PFSK-1 (cell line): ENCODE results near the gene SEMA3E.

ENCODE experiments used
- FOXP2 ChIP-seq: optimal IDR thresholded peaks from 2 replicates; pipeline ENCODE3; 2011; ENCODE audit warnings: borderline replicate concordance, control low read depth, inconsistent platforms; ENCODE audit not compliant: insufficient read depth; ENCODE audit errors: extremely low read length, extremely low read depth
- POLR2AphosphoS5 ChIP-seq: IDR thresholded peaks from 2 replicates; pipeline ENCODE4 v1.6.1; 2012; ENCODE audit warnings: low read depth, mild to moderate bottlenecking, control low read depth, low read length, moderate library complexity
- SIN3A ChIP-seq: IDR thresholded peaks from 2 replicates; pipeline ENCODE4 v1.6.1; 2012; ENCODE audit warnings: mild to moderate bottlenecking, low read length, moderate library complexity, borderline replicate concordance; ENCODE audit not compliant: insufficient read depth
- TAF1 ChIP-seq: IDR thresholded peaks from 2 replicates; pipeline ENCODE4 v1.6.1; 2012; ENCODE audit warnings: low read length, control low read depth, borderline replicate concordance; ENCODE audit not compliant: insufficient read depth
- TF ChIP-seq, protein P1 (sequence below), 2 experiments: IDR thresholded peaks; 2 replicates each; pipeline versions ENCODE4 v1.6.1 to v1.8.0; 2011 to 2012; ENCODE audit warnings: low read depth in 2 of 2, low read length in 2 of 2, control low read depth in 1 of 2, inconsistent platforms in 1 of 2, mild to moderate bottlenecking in 1 of 2, moderate library complexity in 1 of 2; ENCODE audit not compliant: insufficient read depth in 1 of 2

DNA sequence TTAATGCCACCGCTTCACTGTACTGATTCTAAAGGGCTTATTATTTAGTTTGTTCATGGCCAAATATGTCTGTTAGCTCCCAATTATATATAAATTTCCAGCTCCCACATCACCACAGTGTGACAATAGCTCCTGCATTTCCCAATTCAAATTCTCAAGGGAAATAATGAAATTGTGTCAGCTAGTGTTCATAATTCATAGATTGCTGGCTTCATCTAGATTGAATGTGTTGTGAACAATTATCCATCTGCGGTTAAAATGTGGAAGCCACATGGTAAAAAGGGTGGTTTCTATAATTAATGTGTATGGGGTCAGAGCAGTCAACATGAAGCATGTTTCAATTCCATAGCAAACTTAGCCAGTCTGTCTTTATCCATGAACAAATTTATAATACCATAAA lies 154.3 kb downstream of the SEMA3E start:
- TF ChIP-seq POLR2AphosphoS5, result no peak
- no peak for TF ChIP-seq TAF1
- TF ChIP-seq, protein P1, sequence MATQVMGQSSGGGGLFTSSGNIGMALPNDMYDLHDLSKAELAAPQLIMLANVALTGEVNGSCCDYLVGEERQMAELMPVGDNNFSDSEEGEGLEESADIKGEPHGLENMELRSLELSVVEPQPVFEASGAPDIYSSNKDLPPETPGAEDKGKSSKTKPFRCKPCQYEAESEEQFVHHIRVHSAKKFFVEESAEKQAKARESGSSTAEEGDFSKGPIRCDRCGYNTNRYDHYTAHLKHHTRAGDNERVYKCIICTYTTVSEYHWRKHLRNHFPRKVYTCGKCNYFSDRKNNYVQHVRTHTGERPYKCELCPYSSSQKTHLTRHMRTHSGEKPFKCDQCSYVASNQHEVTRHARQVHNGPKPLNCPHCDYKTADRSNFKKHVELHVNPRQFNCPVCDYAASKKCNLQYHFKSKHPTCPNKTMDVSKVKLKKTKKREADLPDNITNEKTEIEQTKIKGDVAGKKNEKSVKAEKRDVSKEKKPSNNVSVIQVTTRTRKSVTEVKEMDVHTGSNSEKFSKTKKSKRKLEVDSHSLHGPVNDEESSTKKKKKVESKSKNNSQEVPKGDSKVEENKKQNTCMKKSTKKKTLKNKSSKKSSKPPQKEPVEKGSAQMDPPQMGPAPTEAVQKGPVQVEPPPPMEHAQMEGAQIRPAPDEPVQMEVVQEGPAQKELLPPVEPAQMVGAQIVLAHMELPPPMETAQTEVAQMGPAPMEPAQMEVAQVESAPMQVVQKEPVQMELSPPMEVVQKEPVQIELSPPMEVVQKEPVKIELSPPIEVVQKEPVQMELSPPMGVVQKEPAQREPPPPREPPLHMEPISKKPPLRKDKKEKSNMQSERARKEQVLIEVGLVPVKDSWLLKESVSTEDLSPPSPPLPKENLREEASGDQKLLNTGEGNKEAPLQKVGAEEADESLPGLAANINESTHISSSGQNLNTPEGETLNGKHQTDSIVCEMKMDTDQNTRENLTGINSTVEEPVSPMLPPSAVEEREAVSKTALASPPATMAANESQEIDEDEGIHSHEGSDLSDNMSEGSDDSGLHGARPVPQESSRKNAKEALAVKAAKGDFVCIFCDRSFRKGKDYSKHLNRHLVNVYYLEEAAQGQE (IDR thresholded peaks at IDR 0.05; ENCODE audit: insufficient read depth in 1 of 2, low read depth in 2 of 2, low read length in 2 of 2), result no peak
- TF ChIP-seq SIN3A, result no peak
- no peak for TF ChIP-seq FOXP2
